HG02588 (cell line): ENCODE measurements around the gene SLC22A7.

ENCODE experiments used
- ATAC-seq: cut with Tn5 transposase; IDR thresholded peaks from one replicate; pipeline ENCODE4 v1.9.1; 2021; ENCODE audit warnings: mild to moderate bottlenecking, moderate library complexity; ENCODE audit not compliant: unreplicated experiment

The SLC22A7 gene

DNA sequence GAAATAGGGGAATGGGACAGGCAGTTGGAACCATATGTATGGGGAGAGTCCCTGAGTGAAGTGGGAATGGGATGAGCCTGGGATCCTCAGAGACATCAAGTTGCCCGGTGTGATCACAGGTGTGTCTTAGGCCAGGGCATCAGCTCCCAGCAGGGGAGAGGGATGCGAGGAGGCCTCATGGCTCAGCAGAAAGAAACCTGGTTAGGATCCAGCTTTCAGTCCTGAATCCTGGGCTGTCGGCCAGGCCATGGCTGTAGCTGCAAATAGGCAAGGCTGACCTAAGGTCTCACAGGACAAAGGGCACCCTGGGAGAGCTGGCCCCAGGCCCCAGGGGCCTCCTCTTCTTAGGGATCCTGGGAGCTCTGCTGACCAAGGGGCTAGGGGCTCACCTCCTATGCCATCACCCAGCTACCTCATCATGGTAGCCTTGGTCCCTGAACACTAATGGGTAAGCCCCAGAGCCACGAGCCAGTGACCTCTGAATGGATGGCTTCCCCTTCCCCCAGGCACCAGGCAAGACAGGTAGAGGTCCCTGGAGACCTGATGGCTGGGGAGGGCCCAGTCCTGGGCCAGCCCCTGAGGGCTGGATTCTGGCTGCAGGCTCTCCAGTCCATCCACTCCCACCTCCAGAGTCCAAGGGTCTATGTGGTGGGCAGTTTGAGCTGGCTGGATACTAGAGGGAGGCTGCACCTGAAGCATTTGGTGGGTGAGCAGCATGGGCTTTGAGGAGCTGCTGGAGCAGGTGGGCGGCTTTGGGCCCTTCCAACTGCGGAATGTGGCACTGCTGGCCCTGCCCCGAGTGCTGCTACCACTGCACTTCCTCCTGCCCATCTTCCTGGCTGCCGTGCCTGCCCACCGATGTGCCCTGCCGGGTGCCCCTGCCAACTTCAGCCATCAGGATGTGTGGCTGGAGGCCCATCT is at the start of gene SLC22A7:
TSS of gene SLC22A7 (plus strand) at position 617 of the 921 bp plus-strand sequence. CDS start at position 716, 99 bp downstream.
- no peak for ATAC-seq

DNA sequence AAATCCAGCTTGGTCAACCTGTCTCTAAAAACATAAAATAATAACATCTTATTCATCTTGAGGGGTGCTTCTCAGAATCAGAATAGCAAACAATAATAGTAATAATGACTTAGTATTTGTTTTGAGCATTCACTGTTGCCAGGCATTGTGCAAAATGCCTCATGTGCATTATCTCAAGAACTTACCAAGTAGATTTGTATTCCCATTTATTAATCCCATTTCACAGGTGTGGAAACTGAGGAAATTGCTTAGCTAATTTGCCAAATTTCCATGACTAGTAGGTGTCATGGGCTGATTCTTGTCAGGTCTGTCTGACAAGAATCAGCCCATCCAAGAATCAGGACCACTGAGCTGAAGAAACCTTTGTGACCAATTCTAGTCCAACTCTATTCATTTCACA is 49.3 kb upstream of the SLC22A7 start:
- no peak for ATAC-seq

GRCh38 chr6:43250992-43251373 is 47.1 kb upstream of the SLC22A7 start:
- no peak for ATAC-seq

GRCh38 chr6:43253401-43253800 is 44.7 kb upstream of the SLC22A7 start:
- ATAC-seq = no peak

DNA sequence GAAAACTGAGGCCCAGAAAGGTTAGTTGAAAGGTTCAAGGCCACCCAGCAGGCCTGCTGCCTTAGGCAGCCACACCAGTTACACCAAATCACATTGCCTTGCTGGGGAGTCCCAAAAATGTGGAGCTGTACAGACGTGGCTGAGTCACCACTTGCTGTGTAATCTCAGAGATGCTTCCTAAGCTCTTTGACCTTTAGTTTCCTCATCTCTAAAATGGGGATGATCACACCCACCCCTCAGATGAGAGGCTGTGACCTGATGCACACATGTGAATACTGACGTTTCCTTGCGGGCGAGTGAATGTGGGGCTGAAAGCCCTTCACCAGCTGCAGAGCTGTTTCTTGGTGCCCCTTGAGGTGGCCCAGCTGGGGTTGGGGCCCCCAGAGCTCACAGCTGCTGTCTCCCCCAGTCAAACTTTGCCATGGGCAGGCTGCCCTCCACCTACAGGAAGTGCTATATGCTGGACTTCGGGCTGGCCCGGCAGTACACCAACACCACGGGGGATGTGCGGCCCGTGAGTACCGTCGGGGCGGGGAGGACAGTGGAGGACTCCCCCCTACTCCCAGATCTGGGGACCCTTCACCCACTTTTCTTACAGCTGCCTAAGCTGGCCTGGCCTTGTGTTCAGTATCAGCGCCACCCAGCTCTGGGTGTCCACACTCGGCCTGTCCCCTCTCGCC is 43.8 kb upstream of the SLC22A7 start:
- ATAC-seq = no peak

GRCh38 chr6:43254846-43255245 is 43.2 kb upstream of the SLC22A7 start:
- ATAC-seq = no peak

- no peak for ATAC-seq
These were observed 42.5 kb upstream of the SLC22A7 start for GRCh38 chr6:43255408-43256054.

GRCh38 chr6:43256670-43257366 is 41.2 kb upstream of the SLC22A7 start:
- ATAC-seq = no peak

DNA sequence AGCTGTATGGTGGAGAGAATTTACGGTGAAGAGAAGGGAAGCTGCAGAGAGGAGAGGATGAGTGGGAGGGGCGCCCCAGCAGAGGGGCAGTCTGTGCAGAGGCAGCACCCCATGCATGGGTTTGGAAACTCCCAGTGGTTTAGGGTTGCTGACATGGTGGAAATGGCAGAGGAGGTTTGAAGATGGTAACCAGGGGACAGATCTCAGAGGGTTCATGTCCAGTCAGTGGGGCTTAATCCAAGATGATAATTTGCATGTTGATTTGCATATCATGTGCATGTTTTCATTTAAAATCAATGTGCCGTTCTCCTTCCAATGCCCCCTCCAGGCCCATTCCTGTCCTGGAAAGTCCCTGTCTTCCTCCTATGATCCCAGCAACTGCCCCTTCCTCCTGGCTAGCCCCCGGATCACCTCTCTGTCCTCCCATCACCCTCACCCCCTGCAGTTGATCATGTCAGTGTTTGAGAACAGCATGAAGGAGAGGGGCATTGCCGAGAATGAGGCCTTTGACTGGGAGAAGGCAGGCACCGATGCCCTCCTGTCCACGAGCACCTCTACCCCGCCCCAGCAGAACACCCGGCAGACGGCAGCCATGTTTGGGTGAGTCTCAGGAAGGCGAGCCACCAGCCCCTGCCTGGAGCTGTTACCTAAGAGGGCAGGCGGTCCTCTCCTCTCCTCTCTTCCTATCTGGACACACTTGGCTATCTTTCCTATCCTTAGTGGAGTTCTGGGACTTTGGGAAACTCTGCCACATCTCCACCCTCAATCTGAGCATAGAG is 40.5 kb upstream of the SLC22A7 start:
- ATAC-seq = no peak

DNA sequence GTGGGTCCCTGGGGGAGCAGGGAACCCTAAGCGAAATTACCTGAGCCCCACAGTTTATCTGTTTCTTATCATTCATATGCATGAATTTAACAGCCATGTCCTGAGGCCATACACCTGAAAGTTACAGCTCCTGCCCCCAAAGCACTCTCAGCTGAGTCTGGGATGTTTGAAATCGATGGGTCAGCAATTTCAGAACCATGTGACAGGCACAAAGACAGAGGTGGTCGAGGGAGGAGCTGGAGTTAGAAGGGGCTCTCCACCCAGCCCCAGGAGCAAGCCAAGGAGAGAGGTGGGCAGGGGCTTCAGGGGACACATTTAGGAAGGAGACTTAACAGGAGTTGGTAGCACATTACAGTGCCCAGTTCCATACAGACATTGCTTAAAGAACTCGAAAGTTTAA is 39.9 kb upstream of the SLC22A7 start:
- ATAC-seq = no peak

GRCh38 chr6:43258807-43259686 is 39.0 kb upstream of the SLC22A7 start:
- ATAC-seq = no peak

GRCh38 chr6:43260791-43261190 is 37.3 kb upstream of the SLC22A7 start:
- ATAC-seq = no peak

GRCh38 chr6:43261198-43261597 is 36.9 kb upstream of the SLC22A7 start:
- no peak for ATAC-seq

GRCh38 chr6:43262000-43262779 is 35.9 kb upstream of the SLC22A7 start:
- no peak for ATAC-seq

DNA sequence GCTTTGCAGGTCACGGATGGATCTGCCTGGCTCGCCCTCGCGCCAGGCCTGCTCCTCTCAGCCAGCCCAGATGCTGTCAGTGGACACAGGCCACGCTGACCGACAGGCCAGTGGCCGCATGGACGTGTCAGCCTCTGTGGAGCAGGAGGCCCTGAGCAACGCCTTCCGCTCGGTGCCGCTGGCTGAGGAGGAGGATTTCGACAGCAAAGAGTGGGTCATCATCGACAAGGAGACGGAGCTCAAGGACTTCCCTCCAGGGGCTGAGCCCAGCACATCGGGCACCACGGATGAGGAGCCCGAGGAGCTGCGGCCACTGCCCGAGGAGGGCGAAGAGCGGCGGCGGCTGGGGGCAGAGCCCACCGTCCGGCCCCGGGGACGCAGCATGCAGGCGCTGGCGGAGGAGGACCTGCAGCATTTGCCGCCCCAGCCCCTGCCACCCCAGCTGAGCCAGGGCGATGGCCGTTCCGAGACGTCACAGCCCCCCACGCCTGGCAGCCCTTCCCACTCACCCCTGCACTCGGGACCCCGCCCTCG is 35.2 kb upstream of the SLC22A7 start:
- ATAC-seq = no peak

GRCh38 chr6:43263314-43264178 is 34.5 kb upstream of the SLC22A7 start:
- ATAC-seq = peak; percentile 57

DNA sequence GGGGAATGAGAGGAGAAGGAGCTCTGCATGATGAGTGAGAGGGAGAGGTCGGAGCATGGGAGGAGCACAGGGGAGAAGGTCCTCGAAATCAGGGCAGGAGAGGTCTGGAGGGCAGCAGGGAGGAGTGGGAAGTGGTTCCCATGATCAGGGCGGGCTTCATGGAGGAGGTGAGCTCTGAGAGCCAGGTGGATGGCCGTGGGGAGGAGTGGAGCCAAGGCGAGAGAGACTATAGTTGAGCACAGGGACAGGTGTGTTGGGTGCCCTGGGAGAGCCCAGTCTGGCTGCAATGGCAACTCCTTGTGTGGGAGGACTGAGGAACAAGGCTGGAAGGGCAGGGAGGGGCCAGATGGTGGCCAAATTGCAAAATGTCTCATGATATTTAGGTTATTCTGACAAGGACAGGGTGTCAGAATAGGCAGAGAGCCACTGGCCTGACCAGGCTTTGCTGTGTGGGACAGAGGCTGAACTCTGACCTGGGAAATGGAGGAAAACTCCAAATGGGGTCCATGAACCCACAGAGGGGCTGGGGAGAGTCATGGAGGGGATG is 33.4 kb upstream of the SLC22A7 start:
- ATAC-seq = no peak
